Kidney (tissue), 14 donors: ENCODE results near the gene ARHGEF10L. TPM values are rescaled to one million over a fixed set of nuclear protein-coding genes. Genes with fewer than 3 reads are reported as not detected.

Experiments
- DNase-seq, 5 donors: peaks; one replicate each; pipeline ENCODE4 v3.0.0-alpha.2; 2013 to 2020
- FAIRE-seq: peaks from 2 replicates; lab custom pipeline; 2012; peaks lifted over from hg19 to GRCh38; lab: Jason Lieb, UNC
- H3K27ac ChIP-seq, 2 donors: one replicate each; pipeline ENCODE4 v1.7.0; 2013; ENCODE audit warnings: low read depth in 2 of 2, low read length in 2 of 2, inconsistent platforms in 1 of 2
- H3K27me3 ChIP-seq: one replicate; pipeline ENCODE4 v1.7.1; 2013; ENCODE audit warnings: low read length, inconsistent platforms; ENCODE audit not compliant: control insufficient read depth, insufficient read depth
- H3K36me3 ChIP-seq, 3 donors: one replicate each; pipeline versions ENCODE4 v1.7.0 to v1.7.1; 2013; ENCODE audit warnings: low read length in 3 of 3, control low read depth in 1 of 3, inconsistent platforms in 1 of 3; ENCODE audit not compliant: insufficient read depth in 3 of 3, control insufficient read depth in 2 of 3
- H3K4me1 ChIP-seq, 3 donors: one replicate each; pipeline versions ENCODE4 v1.7.0 to v1.7.1; 2013; ENCODE audit warnings: low read length in 3 of 3, inconsistent platforms in 1 of 3, low read depth in 1 of 3; ENCODE audit not compliant: control insufficient read depth in 2 of 3, insufficient read depth in 2 of 3
- H3K4me3 ChIP-seq, 3 donors: one replicate each; pipeline versions ENCODE4 v1.7.0 to v1.8.1; 2013; ENCODE audit warnings: low read length in 3 of 3, control low read depth in 1 of 3, inconsistent platforms in 1 of 3
- H3K9ac ChIP-seq, 3 donors: one replicate each; pipeline versions ENCODE4 v1.7.0 to v1.7.1; 2013; ENCODE audit warnings: low read length in 3 of 3, control low read depth in 1 of 3, inconsistent platforms in 1 of 3
- H3K9me3 ChIP-seq, 3 donors: one replicate each; pipeline versions ENCODE4 v1.7.0 to v1.7.1; 2013; ENCODE audit warnings: low read length in 3 of 3, control low read depth in 1 of 3, inconsistent platforms in 1 of 3; ENCODE audit not compliant: control insufficient read depth in 2 of 3, insufficient read depth in 1 of 3
- intact Hi-C: fragments of 100-400 bp; cut with DNase I; formaldehyde crosslinking; loops from one replicate; pipeline ENCODE4 v1.11.1; 2022
- polyA plus RNA-seq: library from polyadenylated mRNA; stranded (reverse); fragments of 350-450 nt; fragmentation: Illumina TruSeq; extraction: RNeasy Lipid Tissue Mini Kit (QIAGEN cat#74804); gene quantifications from one replicate; pipeline ENCODE4 v1.2.3, GENCODE V29; 2014; ENCODE audit warnings: low read depth, low replicate concordance; ENCODE audit not compliant: insufficient read depth
- total RNA-seq: library from RNA; stranded (reverse); fragmentation: NEBNext Ultra II Directional; extraction: Animal tissue kit (Norgen Biotek cat#: 25700); gene quantifications from one replicate; pipeline ENCODE4 v1.2.1, GENCODE V29; 2021
- TF ChIP-seq, protein P1 (sequence below): IDR thresholded peaks from 3 replicates; pipeline ENCODE4 v1.5.1; 2012; ENCODE audit warnings: mild to moderate bottlenecking, moderate library complexity, borderline replicate concordance; ENCODE audit not compliant: insufficient read depth; ENCODE audit errors: extremely low read depth
- donor health status: control.
- donor health status: control.
- donor health status: control.
- donor health status: control.
- donor health status: control.
- donor health status: DM: yes; HTN: yes; CAD: no.
- donor health status: Normal renal cell carcinoma (clear cell type).

The ARHGEF10L gene
- total and polyA plus RNA-seq, 2 donors from 2014 or later: 40.8 to 91.9 TPM

DNA sequence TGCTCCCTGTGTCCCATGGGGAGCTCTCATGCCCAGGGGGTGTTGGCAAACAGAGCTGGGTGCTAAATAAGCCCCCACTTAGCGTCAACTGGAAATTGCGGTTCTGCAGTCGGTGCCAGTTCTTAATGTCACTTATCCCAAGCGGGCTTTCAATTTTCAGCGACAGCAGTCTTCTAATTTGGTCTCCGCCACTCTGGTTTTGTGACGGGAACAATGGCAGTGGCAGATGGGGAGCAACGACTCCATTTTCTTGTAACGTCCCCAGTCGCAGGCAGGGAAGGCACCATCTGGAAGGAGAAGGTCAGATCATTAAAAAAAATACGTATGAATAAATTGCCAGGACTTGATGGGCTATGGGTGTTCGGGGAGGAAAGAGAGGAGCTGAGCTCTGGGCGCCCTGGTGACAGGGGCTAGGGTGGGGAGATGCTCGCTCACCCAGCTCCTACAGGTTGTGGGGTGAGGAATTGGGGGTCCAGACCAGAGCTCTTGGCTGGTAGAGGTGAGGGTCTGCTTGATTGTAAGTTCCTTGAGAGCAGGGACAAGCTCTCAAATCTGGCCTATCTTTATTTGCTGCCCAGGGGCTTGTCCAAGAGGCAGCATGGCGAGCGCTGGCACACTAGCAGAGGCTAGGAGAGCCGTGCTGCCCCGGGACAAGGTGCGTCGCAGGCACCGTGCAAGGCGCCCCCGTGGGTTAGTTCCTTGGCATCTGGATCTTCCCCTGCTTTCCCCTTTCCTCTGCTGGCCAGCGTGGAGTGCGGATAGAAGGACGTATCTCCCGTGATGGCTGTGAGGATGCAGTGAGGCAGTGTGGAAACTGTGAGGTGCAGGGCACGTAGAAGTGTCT is 105.8 kb downstream of the ARHGEF10L start:
- no peaks in the 10 kb centered on the region for H3K27me3 ChIP-seq
- H3K4me1 ChIP-seq: no peaks in the 10 kb centered on the region
- TF ChIP-seq, protein P1, sequence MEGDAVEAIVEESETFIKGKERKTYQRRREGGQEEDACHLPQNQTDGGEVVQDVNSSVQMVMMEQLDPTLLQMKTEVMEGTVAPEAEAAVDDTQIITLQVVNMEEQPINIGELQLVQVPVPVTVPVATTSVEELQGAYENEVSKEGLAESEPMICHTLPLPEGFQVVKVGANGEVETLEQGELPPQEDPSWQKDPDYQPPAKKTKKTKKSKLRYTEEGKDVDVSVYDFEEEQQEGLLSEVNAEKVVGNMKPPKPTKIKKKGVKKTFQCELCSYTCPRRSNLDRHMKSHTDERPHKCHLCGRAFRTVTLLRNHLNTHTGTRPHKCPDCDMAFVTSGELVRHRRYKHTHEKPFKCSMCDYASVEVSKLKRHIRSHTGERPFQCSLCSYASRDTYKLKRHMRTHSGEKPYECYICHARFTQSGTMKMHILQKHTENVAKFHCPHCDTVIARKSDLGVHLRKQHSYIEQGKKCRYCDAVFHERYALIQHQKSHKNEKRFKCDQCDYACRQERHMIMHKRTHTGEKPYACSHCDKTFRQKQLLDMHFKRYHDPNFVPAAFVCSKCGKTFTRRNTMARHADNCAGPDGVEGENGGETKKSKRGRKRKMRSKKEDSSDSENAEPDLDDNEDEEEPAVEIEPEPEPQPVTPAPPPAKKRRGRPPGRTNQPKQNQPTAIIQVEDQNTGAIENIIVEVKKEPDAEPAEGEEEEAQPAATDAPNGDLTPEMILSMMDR: no peak
- H3K9ac ChIP-seq: no peak overlapping the region
- no peak overlapping the region for H3K27ac ChIP-seq
- H3K9me3 ChIP-seq: no peaks in the 10 kb centered on the region
- intact Hi-C loops: no loop called here
- DNase-seq (no peak), FAIRE-seq (no peak)
- H3K36me3 ChIP-seq: peaks cover 0 to 53% (median 20%) of the 10 kb centered on the region in 3 donors
- H3K4me3 ChIP-seq: no peak overlapping the region

GRCh38 chr1:17646444-17647280 is 107.2 kb downstream of the ARHGEF10L start:
- FAIRE-seq: no peak
- Histone ChIP-seq H3K4me1 (no peaks in the 10 kb centered on the region), H3K36me3 (peaks cover 0 to 51% (median 19%) of the 10 kb centered on the region in 3 donors), H3K27ac (no peak overlapping the region), H3K27me3 (no peaks in the 10 kb centered on the region), H3K9me3 (no peaks in the 10 kb centered on the region), H3K4me3 (no peak overlapping the region), H3K9ac (no peak overlapping the region)
- TF ChIP-seq, protein P1: no peak
- no peak for DNase-seq
- intact Hi-C loops: no loop called here

DNA sequence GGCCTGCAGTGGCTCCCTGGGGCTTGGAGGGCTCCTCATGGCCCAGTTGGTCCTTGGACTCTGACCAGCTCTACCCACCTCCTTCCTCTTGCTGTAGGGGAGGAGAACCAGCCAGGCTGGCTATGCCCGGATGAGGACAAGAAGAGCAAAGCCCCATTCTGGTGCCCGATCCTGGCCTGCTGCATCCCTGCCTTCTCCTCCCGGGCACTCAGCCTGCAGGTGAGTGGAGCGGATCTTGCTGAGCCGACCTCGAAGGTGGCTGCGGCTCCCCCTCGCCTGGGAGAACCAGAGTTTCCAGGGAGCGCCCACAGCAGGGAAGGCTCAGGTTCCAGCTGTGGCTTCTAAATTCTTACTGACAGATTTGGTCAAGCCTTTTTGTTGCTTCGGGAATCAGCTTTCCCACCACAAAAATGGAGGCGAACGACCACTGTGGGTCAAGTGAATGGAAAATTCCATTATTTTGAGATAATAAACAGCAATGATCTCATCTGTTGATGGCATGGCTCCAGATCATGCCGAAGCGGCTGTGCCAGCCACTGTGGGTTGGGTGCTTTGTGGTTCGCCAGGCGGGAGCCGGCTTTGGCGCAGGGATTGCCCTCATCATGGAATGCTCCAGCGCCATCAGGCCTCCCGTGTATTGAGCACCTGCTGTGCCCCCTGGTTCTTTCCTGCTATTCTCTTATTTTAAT is 109.1 kb downstream of the ARHGEF10L start:
- DNase-seq (no peak), FAIRE-seq (no peak)
- intact Hi-C loops: no loop called here
- Histone ChIP-seq H3K27ac (no peak overlapping the region), H3K4me3 (no peak overlapping the region), H3K4me1 (no peaks in the 10 kb centered on the region), H3K27me3 (no peaks in the 10 kb centered on the region), H3K36me3 (peaks cover 0 to 56% (median 25%) of the 10 kb centered on the region in 3 donors), H3K9ac (no peak overlapping the region), H3K9me3 (no peaks in the 10 kb centered on the region)
- TF ChIP-seq, protein P1: no peak
